Measurements from ENCODE around the gene AURKAIP1. TPM values are rescaled to one million over a fixed set of nuclear protein-coding genes. Genes with fewer than 3 reads are reported as not detected.
"Not testable (repeated sequence)": the region's sequence is repeated elsewhere in the genome, so short reads cannot be mapped to it uniquely, and the experiment has no call there.

The AURKAIP1 gene
- total and polyA plus RNA-seq, 4 donors, result 38.4 to 175 (median 97.7) TPM

DNA sequence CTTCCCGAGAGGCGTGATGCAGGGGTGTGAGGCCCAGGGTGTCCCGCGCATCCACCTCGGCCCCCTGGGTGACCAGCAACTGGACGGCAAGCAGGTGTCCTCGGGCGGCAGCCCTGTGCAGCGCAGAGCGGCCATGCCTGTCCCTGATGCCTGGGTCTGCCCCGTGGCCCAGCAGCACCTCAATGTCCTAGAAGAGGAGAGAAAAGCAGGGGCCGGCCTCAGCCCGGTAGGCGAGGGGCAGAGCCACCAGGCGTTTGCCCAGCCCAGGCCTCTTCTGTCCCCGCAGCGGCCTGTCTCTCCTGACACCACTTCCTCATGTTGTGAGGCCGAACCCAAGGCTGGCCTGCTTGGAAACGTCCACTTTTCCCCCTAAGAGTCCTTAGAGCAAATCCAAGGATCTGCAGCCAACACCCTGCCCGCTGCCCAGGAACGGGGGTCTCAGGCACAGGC lies 44.4 kb upstream of the AURKAIP1 start (continued):
- TF ChIP-seq FOXA1 (IDR thresholded peaks at IDR 0.05) (no peak), FOXA2 (IDR thresholded peaks at IDR 0.05) (no peak), YY1 (IDR thresholded peaks at IDR 0.05) (no peak), RAD21 (IDR thresholded peaks at IDR 0.05) (no peak), JUND (IDR thresholded peaks at IDR 0.05) (no peak), NR2F2 (IDR thresholded peaks at IDR 0.05) (no peak)

DNA sequence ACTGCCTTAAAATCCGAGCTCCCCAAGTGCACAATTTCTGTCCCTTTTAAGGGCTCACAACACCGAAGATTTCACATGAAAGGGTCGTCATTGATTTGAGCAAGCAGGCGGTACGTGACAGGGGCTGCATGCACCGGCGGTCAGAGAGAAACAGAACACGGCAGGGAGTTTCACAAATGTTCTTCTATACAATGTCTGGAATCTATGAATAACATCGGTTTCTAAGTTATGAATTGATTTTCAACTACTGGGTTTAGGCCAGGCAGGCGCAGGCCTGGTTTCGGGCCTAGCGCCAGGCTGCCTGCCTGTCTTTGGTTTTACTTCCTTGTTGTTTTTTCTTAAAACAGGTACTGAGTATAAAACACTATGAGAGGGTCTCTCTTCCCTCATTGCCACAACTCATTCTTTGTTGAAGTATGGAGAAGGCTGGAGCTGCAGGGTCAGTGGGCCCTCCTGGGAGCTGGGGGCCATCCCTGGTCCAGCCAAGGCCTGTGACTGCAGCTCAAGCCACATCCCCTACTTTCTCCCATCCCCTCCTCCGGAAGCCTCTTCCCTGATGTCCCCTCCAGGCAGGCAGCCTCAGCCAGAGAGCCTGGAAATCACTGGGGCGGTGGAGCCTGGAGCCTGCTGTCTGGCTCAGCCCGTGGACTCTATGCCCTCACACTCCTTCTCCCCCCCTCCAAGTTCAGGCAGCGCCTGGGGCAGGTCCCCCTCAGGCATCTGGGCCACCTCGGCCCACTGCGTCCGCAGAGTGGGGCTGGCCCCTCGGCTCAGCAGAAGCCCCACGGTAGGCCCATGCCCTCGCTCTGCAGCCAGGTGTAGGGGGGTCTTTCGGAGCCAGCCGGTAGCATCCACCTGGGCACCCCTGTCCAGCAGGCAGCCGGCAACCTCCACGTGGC lies 43.7 kb upstream of the AURKAIP1 start:
- DNase-seq (ENCODE audit: low spot score), result no peak
- H3K4me1 ChIP-seq (ENCODE audit: control insufficient read depth in 4 of 4, insufficient read depth in 4 of 4, low read length in 3 of 4), result peaks cover 0 to 8% (median 3%) of the 10 kb centered on the region in 4 donors
- WGBS, result 95% methylated on average over 26 of the region's 26 CpGs
- TF ChIP-seq, protein P1, sequence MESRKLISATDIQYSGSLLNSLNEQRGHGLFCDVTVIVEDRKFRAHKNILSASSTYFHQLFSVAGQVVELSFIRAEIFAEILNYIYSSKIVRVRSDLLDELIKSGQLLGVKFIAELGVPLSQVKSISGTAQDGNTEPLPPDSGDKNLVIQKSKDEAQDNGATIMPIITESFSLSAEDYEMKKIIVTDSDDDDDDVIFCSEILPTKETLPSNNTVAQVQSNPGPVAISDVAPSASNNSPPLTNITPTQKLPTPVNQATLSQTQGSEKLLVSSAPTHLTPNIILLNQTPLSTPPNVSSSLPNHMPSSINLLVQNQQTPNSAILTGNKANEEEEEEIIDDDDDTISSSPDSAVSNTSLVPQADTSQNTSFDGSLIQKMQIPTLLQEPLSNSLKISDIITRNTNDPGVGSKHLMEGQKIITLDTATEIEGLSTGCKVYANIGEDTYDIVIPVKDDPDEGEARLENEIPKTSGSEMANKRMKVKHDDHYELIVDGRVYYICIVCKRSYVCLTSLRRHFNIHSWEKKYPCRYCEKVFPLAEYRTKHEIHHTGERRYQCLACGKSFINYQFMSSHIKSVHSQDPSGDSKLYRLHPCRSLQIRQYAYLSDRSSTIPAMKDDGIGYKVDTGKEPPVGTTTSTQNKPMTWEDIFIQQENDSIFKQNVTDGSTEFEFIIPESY (IDR thresholded peaks at IDR 0.05), result no peak
- TF ChIP-seq TAF1 (conservative IDR thresholded peaks at IDR 0.05) (no peak), YY1 (IDR thresholded peaks at IDR 0.05) (no peak), HNF4A (conservative IDR thresholded peaks at IDR 0.05) (no peak), HNF4G (IDR thresholded peaks at IDR 0.05) (no peak), RAD21 (IDR thresholded peaks at IDR 0.05) (no peak)
- TF ChIP-seq, protein P2, sequence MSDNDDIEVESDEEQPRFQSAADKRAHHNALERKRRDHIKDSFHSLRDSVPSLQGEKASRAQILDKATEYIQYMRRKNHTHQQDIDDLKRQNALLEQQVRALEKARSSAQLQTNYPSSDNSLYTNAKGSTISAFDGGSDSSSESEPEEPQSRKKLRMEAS (IDR thresholded peaks at IDR 0.05), result no peak
- TF ChIP-seq, protein P3, sequence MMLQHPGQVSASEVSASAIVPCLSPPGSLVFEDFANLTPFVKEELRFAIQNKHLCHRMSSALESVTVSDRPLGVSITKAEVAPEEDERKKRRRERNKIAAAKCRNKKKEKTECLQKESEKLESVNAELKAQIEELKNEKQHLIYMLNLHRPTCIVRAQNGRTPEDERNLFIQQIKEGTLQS (IDR thresholded peaks at IDR 0.05), result no peak
- TF ChIP-seq, protein P4, sequence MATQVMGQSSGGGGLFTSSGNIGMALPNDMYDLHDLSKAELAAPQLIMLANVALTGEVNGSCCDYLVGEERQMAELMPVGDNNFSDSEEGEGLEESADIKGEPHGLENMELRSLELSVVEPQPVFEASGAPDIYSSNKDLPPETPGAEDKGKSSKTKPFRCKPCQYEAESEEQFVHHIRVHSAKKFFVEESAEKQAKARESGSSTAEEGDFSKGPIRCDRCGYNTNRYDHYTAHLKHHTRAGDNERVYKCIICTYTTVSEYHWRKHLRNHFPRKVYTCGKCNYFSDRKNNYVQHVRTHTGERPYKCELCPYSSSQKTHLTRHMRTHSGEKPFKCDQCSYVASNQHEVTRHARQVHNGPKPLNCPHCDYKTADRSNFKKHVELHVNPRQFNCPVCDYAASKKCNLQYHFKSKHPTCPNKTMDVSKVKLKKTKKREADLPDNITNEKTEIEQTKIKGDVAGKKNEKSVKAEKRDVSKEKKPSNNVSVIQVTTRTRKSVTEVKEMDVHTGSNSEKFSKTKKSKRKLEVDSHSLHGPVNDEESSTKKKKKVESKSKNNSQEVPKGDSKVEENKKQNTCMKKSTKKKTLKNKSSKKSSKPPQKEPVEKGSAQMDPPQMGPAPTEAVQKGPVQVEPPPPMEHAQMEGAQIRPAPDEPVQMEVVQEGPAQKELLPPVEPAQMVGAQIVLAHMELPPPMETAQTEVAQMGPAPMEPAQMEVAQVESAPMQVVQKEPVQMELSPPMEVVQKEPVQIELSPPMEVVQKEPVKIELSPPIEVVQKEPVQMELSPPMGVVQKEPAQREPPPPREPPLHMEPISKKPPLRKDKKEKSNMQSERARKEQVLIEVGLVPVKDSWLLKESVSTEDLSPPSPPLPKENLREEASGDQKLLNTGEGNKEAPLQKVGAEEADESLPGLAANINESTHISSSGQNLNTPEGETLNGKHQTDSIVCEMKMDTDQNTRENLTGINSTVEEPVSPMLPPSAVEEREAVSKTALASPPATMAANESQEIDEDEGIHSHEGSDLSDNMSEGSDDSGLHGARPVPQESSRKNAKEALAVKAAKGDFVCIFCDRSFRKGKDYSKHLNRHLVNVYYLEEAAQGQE (IDR thresholded peaks at IDR 0.05), result no peak
- no peak overlapping the region for H3K9ac ChIP-seq (ENCODE audit: low read depth in 1 of 2, low read length in 2 of 2)
- no peaks in the 10 kb centered on the region for H3K9me3 ChIP-seq (ENCODE audit: control insufficient read depth in 4 of 4, low read length in 3 of 4)
- no peak overlapping the region for H3K27ac ChIP-seq (ENCODE audit: low read depth in 1 of 2, low read length in 2 of 2)
- H3K36me3 ChIP-seq (ENCODE audit: control insufficient read depth in 4 of 4, insufficient read depth in 3 of 4, low read depth in 1 of 4, low read length in 3 of 4), result no peaks in the 10 kb centered on the region
- no peak overlapping the region for H3K4me3 ChIP-seq (ENCODE audit: low read depth in 1 of 3, low read length in 3 of 3)
- no peaks in the 10 kb centered on the region for H3K27me3 ChIP-seq (ENCODE audit: control insufficient read depth in 4 of 4, insufficient read depth in 4 of 4, low read length in 3 of 4)

DNA sequence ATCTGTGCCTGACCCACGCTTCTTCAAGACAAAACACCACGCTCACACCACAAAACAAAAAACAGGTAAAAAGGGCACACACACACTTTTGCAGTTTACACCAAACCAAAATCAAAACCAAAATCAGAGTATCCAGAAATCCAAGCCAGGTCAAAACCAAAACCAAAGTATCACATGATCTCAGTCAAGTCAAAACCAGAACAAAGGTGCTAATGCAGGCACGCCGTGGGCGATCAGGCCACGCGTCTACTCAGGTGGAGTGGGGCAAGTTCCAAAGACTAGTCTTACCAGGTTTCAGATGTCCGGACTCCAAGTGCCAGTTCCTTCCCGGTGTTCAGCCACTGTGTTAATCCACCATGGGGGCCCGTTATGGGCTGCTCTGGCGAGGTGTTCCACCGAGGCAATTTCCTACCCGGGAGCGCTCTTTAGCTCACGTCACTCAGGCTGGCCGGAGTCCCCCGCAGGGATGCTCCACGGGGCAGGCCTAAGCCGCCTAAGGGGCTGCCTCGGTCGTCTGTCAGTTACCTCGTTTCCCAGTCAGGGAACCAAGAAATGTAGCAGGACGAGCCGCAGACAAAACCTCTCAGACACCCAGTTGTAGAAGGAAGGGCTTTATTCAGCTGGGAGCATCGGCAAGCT lies 42.9 kb upstream of the AURKAIP1 start:
- not testable (repeated sequence) for H3K4me1 ChIP-seq (ENCODE audit: control insufficient read depth in 4 of 4, insufficient read depth in 4 of 4, low read length in 3 of 4); H3K36me3 ChIP-seq (ENCODE audit: control insufficient read depth in 4 of 4, insufficient read depth in 3 of 4, low read depth in 1 of 4, low read length in 3 of 4); H3K4me3 ChIP-seq (ENCODE audit: low read depth in 1 of 3, low read length in 3 of 3); H3K9ac ChIP-seq (ENCODE audit: low read depth in 1 of 2, low read length in 2 of 2); H3K27ac ChIP-seq (ENCODE audit: low read depth in 1 of 2, low read length in 2 of 2); DNase-seq (ENCODE audit: low spot score); H3K27me3 ChIP-seq (ENCODE audit: control insufficient read depth in 4 of 4, insufficient read depth in 4 of 4, low read length in 3 of 4); H3K9me3 ChIP-seq (ENCODE audit: control insufficient read depth in 4 of 4, low read length in 3 of 4)
- 94% methylated on average over 25 of the region's 25 CpGs for WGBS

DNA sequence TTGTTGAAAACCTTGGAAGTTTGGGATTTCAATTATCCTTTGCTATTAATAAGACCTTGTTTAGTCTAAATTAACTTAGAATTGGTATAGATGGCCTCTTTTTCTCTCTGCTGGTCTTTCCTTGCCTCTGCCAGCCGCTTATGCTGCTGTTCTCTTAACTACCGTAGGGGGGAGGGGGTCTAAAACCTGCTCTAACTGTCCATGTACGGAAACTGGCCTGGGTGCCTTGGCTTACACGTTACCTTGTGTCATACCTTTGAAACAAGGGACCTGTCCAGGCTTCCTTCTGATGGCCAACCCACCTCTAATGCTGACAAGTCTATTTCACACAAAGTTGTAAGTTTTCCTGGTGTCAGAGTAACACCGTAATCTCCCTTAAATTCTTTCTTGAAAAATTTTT lies 42.4 kb upstream of the AURKAIP1 start:
- not testable (repeated sequence) for H3K9me3 ChIP-seq (ENCODE audit: control insufficient read depth in 4 of 4, low read length in 3 of 4); H3K4me3 ChIP-seq (ENCODE audit: low read depth in 1 of 3, low read length in 3 of 3); H3K27ac ChIP-seq (ENCODE audit: low read depth in 1 of 2, low read length in 2 of 2); H3K27me3 ChIP-seq (ENCODE audit: control insufficient read depth in 4 of 4, insufficient read depth in 4 of 4, low read length in 3 of 4); H3K9ac ChIP-seq (ENCODE audit: low read depth in 1 of 2, low read length in 2 of 2); DNase-seq (ENCODE audit: low spot score); H3K36me3 ChIP-seq (ENCODE audit: control insufficient read depth in 4 of 4, insufficient read depth in 3 of 4, low read depth in 1 of 4, low read length in 3 of 4); H3K4me1 ChIP-seq (ENCODE audit: control insufficient read depth in 4 of 4, insufficient read depth in 4 of 4, low read length in 3 of 4)
- WGBS, result 91% methylated on average over 5 of the region's 5 CpGs

Data from liver (tissue), 9 donors.